Measurements from ENCODE around the gene TPRA1. TPM values are rescaled to one million over a fixed set of nuclear protein-coding genes. Genes with fewer than 3 reads are reported as not detected.

TPRA1 gene
- total and polyA plus RNA-seq, 10 donors, result 16.1 to 42.3 (median 29.6) TPM

GRCh38 chr3:127580327-127581060 is 10.0 kb downstream of the TPRA1 start:
- no peak overlapping the region for H3K27ac ChIP-seq
- TF ChIP-seq POLR2AphosphoS5 (IDR thresholded peaks at IDR 0.05), result no peak
- TF ChIP-seq CTCF (IDR thresholded peaks at IDR 0.05 in 8 of 11, conservative IDR thresholded peaks at IDR 0.05 in 3 of 11), result no peak
- TF ChIP-seq POLR2A (IDR thresholded peaks at IDR 0.05), result no peak
- WGBS, 5 donors, result 74 to 79% (median 76%) methylated on average over 11 of the region's 11 CpGs
- H3K27me3 ChIP-seq (replicated peaks in 1 of 7), result no peaks in the 10 kb centered on the region
- no peak for DNase-seq
- peaks cover 0 to 74% (median 10%) of the 10 kb centered on the region in 6 donors for H3K36me3 ChIP-seq
- H3K4me1 ChIP-seq, result peaks cover under 1 to 31% (median 11%) of the 10 kb centered on the region in 6 donors
- intact Hi-C loops (cut with DNase I; ENCODE audit: low total_unique reads), result no loop called here
- H3K4me3 ChIP-seq, result no peak overlapping the region
- H3K9me3 ChIP-seq, result no peaks in the 10 kb centered on the region

- Histone ChIP-seq H3K36me3 (peaks cover 0 to 82% (median 20%) of the 10 kb centered on the region in 6 donors), H3K27ac (no peak overlapping the region), H3K9me3 (no peaks in the 10 kb centered on the region), H3K4me1 (peaks cover 5 to 32% (median 15%) of the 10 kb centered on the region in 6 donors), H3K27me3 (replicated peaks in 1 of 7) (no peaks in the 10 kb centered on the region), H3K4me3 (no peak overlapping the region)
- no peak for TF ChIP-seq POLR2AphosphoS5 (IDR thresholded peaks at IDR 0.05)
- TF ChIP-seq POLR2A (IDR thresholded peaks at IDR 0.05), result no peak
- no peak for TF ChIP-seq CTCF (IDR thresholded peaks at IDR 0.05 in 8 of 11, conservative IDR thresholded peaks at IDR 0.05 in 3 of 11)
- intact Hi-C loops (cut with DNase I; ENCODE audit: low total_unique reads), result no loop called here
- 87 to 93% (median 92%) methylated on average over 3 to 6 of the region's 6 CpGs for WGBS, 5 donors
- DNase-seq, result no peak
These were observed 11.7 kb downstream of the TPRA1 start for GRCh38 chr3:127578802-127579201.

GRCh38 chr3:127578168-127578567 is 12.4 kb downstream of the TPRA1 start:
- intact Hi-C loops (cut with DNase I; ENCODE audit: low total_unique reads), result no loop called here
- no peak overlapping the region for H3K27ac ChIP-seq
- no peaks in the 10 kb centered on the region for H3K27me3 ChIP-seq (replicated peaks in 1 of 7)
- DNase-seq, result no peak
- H3K4me3 ChIP-seq, result no peak overlapping the region
- no peaks in the 10 kb centered on the region for H3K9me3 ChIP-seq
- H3K4me1 ChIP-seq, result peaks cover 5 to 32% (median 15%) of the 10 kb centered on the region in 6 donors
- WGBS, 5 donors, result 76 to 92% (median 89%) methylated on average over 2 of the region's 2 CpGs
- TF ChIP-seq POLR2A (IDR thresholded peaks at IDR 0.05) (no peak), POLR2AphosphoS5 (IDR thresholded peaks at IDR 0.05) (no peak), CTCF (IDR thresholded peaks at IDR 0.05 in 8 of 11, conservative IDR thresholded peaks at IDR 0.05 in 3 of 11) (no peak)
- H3K36me3 ChIP-seq, result peaks cover 0 to 82% (median 26%) of the 10 kb centered on the region in 6 donors

GRCh38 chr3:127577448-127577847 is 13.1 kb downstream of the TPRA1 start:
- no peaks in the 10 kb centered on the region for H3K27me3 ChIP-seq (replicated peaks in 1 of 7)
- TF ChIP-seq CTCF (IDR thresholded peaks at IDR 0.05 in 8 of 11, conservative IDR thresholded peaks at IDR 0.05 in 3 of 11) (no peak), POLR2A (IDR thresholded peaks at IDR 0.05) (no peak), POLR2AphosphoS5 (IDR thresholded peaks at IDR 0.05) (no peak)
- H3K27ac ChIP-seq, result no peak overlapping the region
- intact Hi-C loops (cut with DNase I; ENCODE audit: low total_unique reads), result no loop called here
- no peak overlapping the region for H3K4me3 ChIP-seq
- H3K4me1 ChIP-seq, result peaks cover 5 to 32% (median 15%) of the 10 kb centered on the region in 6 donors
- no peak for DNase-seq
- no peaks in the 10 kb centered on the region for H3K9me3 ChIP-seq
- H3K36me3 ChIP-seq, result peaks cover 0 to 85% (median 33%) of the 10 kb centered on the region in 6 donors
- WGBS, 5 donors, result 91 to 98% (median 92%) methylated on average over 7 of the region's 7 CpGs
